ENCODE results near the gene NQO2.
A peak's percentile ranks its signal among the peaks of the same experiment; 100 is the strongest.

NQO2 gene

DNA sequence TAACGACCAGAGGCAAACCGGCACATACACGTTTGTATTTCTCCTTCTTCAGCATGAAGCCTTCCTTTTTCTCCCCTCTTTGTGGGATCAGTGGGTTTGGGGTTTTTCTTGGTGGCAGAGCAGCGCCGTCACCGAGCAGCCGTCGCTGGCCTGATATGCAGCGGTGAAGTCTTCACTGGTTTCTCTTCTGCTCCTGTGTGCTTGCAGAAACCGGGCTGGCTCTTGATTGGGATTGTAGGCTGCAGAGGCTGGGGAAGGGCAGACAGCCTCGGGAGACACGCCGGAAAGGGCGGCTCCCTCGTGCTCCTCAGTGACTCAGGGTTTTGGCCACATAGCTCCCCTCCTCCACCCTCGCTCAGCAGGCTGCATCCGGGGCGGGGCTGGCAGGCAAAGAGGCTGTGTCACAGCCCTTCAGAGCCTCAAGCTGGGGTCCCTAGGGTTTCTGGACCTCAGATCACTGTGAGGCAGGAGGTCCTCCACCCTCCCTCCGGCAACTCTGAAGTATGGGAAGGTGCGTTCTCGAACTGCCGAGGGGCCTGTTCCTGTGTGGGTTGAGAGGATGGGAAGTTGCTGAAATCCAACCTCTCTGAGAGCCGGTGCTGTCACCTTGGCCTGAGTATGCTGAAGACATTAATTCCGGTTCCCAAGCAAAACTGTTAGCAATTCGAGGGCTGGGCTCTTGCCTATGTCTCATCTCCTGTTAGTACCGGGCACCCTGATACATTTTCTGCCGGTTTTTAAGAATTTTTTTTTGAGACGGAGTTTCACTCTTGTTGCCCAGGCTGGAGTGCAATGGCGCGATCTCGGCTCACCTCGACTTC is 24.2 kb downstream of the NQO2 start (continued):
- peak; percentile 78; the same call in 1 of the 2 replicates for TF ChIP-seq ZNF600 (tag by site-specific recombination; IDR thresholded peaks at IDR 0.05)
- TF ChIP-seq TRIM28 (IDR thresholded peaks at IDR 0.05; ENCODE audit: borderline replicate concordance, low read length) = peak; percentile 92
- no peak for TF ChIP-seq ZNF610 (tag by site-specific recombination; IDR thresholded peaks at IDR 0.05; ENCODE audit: borderline replicate concordance)
- TF ChIP-seq, protein P1, sequence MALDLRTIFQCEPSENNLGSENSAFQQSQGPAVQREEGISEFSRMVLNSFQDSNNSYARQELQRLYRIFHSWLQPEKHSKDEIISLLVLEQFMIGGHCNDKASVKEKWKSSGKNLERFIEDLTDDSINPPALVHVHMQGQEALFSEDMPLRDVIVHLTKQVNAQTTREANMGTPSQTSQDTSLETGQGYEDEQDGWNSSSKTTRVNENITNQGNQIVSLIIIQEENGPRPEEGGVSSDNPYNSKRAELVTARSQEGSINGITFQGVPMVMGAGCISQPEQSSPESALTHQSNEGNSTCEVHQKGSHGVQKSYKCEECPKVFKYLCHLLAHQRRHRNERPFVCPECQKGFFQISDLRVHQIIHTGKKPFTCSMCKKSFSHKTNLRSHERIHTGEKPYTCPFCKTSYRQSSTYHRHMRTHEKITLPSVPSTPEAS (tag by site-specific recombination; IDR thresholded peaks at IDR 0.05) = no peak
- no peak for TF ChIP-seq ZNF529 (tag by site-specific recombination; IDR thresholded peaks at IDR 0.05; ENCODE audit: insufficient replicate concordance)
- peak; percentile 88 for TF ChIP-seq SP7 (tag by site-specific recombination; IDR thresholded peaks at IDR 0.05)
- no peak for TF ChIP-seq ZSCAN30 (tag by site-specific recombination; IDR thresholded peaks at IDR 0.05)
- TF ChIP-seq SETDB1 (IDR thresholded peaks at IDR 0.05; ENCODE audit: insufficient read length, low read length) = peak; percentile 30
- no peak for TF ChIP-seq ZNF223 (tag by site-specific recombination; IDR thresholded peaks at IDR 0.05)
- TF ChIP-seq, protein P2, sequence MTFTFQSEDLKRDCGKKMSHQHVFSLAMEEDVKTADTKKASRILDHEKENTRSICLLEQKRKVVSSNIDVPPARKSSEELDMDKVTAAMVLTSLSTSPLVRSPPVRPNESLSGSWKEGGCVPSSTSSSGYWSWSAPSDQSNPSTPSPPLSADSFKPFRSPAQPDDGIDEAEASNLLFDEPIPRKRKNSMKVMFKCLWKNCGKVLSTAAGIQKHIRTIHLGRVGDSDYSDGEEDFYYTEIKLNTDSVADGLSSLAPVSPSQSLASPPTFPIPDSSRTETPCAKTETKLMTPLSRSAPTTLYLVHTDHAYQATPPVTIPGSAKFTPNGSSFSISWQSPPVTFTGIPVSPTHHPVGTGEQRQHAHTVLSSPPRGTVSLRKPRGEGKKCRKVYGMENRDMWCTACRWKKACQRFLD (tag by site-specific recombination; IDR thresholded peaks at IDR 0.05) = no peak
- TF ChIP-seq ZFHX2 (tag by site-specific recombination; conservative IDR thresholded peaks at IDR 0.05) = peak; percentile 18; the same call in 1 of the 2 replicates
- no peak for TF ChIP-seq ZNF792 (tag by site-specific recombination; IDR thresholded peaks at IDR 0.05)
- no peak for TF ChIP-seq ZFP41 (tag by site-specific recombination; IDR thresholded peaks at IDR 0.05; ENCODE audit: borderline replicate concordance)
- no peak for TF ChIP-seq ZNF324 (tag by site-specific recombination; IDR thresholded peaks at IDR 0.05)
- TF ChIP-seq, protein P3, sequence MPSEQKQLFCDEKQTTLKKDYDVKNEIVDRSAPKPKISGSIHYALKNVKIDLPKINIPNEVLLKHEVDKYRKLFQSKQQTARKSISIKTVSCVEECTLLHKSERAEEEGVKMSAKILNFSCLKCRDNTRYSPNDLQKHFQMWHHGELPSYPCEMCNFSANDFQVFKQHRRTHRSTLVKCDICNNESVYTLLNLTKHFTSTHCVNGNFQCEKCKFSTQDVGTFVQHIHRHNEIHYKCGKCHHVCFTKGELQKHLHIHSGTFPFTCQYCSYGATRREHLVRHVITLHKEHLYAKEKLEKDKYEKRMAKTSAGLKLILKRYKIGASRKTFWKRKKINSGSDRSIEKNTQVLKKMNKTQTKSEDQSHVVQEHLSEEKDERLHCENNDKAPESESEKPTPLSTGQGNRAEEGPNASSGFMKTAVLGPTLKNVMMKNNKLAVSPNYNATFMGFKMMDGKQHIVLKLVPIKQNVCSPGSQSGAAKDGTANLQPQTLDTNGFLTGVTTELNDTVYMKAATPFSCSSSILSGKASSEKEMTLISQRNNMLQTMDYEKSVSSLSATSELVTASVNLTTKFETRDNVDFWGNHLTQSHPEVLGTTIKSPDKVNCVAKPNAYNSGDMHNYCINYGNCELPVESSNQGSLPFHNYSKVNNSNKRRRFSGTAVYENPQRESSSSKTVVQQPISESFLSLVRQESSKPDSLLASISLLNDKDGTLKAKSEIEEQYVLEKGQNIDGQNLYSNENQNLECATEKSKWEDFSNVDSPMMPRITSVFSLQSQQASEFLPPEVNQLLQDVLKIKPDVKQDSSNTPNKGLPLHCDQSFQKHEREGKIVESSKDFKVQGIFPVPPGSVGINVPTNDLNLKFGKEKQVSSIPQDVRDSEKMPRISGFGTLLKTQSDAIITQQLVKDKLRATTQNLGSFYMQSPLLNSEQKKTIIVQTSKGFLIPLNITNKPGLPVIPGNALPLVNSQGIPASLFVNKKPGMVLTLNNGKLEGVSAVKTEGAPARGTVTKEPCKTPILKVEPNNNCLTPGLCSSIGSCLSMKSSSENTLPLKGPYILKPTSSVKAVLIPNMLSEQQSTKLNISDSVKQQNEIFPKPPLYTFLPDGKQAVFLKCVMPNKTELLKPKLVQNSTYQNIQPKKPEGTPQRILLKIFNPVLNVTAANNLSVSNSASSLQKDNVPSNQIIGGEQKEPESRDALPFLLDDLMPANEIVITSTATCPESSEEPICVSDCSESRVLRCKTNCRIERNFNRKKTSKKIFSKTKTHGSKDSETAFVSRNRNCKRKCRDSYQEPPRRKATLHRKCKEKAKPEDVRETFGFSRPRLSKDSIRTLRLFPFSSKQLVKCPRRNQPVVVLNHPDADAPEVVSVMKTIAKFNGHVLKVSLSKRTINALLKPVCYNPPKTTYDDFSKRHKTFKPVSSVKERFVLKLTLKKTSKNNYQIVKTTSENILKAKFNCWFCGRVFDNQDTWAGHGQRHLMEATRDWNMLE (tag by site-specific recombination; conservative IDR thresholded peaks at IDR 0.05; ENCODE audit: low read depth) = no peak; the same call in 1 of the 2 replicates
- no peak for TF ChIP-seq ZNF561 (tag by site-specific recombination; IDR thresholded peaks at IDR 0.05; ENCODE audit: borderline replicate concordance)
- 0 out of 2 replicates have a peak, but pooled peaks have one; percentile 28 for TF ChIP-seq ZFP69B (tag by site-specific recombination; IDR thresholded peaks at IDR 0.05)
- no peak for TF ChIP-seq YY2 (tag by site-specific recombination; IDR thresholded peaks at IDR 0.05)
- no peak for TF ChIP-seq KLF16 (tag by site-specific recombination; IDR thresholded peaks at IDR 0.05)
- TF ChIP-seq ZNF768 (tag by site-specific recombination; IDR thresholded peaks at IDR 0.05) = no peak
- TF ChIP-seq KLF1 (tag by site-specific recombination; IDR thresholded peaks at IDR 0.05) = peak; percentile 96
